GM08714 (cell line): Measurements from ENCODE around the gene LTBP4.

ENCODE experiments used
- H3K4me3 ChIP-seq: fragments of 200-500 bp; sonication (Bioruptor generic); 2 replicates; pipeline ENCODE4 v1.5.1; 2014; ENCODE audit warnings: mild to moderate bottlenecking, low read length, inconsistent platforms
- ZNF274 ChIP-seq: IDR thresholded peaks from 2 replicates; pipeline ENCODE4 v1.6.1; 2012; ENCODE audit warnings: mild to moderate bottlenecking, low read depth, low read length

The LTBP4 gene

DNA sequence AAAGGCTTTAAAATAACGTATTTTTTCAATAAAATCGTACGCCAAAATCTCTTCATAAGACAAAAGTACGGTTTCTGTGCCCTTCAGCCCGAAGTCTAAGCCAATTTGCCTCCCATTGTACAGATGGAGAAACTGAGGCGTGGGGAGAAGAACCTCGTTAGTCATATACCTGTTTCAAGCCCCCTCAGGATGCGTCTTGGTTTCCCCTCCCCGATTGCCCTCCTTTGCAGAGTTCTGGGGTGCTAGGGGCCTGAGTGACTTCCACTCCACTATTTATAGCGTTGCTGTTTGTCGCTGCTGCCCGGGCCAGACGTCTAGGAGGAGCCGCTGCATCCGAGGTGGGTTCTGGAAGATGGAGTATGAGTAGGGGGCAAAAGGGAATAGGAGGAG, 2.3 kb upstream of the LTBP4 start:
- no peak for TF ChIP-seq ZNF274
- H3K4me3 ChIP-seq, result no peak overlapping the region

DNA sequence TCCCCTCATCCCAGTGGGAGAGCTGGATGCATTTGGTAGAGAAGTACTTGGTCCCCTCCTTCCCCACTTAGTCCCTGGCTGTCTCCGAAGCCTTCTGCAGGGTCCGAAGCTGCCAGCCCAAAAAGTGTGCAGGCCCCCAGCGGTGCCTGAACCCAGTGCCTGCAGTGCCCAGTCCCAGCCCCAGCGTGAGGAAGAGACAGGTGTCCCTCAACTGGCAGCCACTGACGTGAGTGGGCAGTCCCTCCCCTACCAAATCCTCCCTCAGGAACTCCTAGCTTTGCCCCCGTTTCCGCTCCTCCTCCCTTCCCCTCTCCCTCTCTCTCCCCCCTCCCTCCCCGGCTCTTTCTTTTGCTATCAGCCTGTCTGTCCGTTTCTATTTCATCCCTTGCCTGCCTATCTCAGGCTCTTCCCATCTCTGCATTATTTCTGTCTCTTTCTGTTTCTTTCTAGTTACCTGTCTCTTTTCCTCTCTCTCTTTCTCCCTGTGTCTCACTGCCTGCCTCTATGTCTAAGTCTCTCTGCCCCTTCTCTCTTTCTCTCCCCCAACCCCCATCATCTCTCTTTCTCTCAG, 1.8 kb upstream of the LTBP4 start:
- no peak overlapping the region for H3K4me3 ChIP-seq
- no peak for TF ChIP-seq ZNF274

GRCh38 chr19:40599902-40600569, 1.1 kb upstream of the LTBP4 start:
- TF ChIP-seq ZNF274, result no peak
- no peak overlapping the region for H3K4me3 ChIP-seq

DNA sequence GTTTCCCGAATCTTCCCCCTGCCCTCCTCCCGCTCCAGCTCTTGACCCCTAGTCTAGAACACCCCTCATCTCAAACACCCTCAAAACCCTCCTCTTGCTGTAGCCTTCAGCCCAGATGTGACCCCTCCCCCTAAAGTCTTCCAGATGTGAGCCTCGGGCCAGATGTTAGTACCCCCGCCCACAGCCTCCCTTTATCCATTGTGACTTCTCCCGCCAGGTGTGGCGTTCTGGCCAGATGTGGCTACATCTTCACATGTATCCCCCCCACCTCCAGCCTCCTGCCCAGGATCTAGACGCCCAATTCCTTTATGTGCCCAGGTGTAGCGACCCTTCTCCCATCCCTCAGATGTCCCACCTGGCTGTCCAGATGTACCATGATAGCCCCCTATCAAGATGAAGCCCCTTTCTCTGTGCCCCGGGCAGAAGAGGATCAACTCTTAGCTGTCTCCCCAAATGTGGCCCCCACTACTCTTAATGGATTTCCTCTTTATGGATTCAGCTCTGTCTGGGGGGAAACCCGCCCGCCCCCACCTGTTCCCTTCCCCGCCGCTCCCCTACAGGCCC, 517 bp upstream of the LTBP4 start:
- H3K4me3 ChIP-seq, result no peak overlapping the region
- no peak for TF ChIP-seq ZNF274

DNA sequence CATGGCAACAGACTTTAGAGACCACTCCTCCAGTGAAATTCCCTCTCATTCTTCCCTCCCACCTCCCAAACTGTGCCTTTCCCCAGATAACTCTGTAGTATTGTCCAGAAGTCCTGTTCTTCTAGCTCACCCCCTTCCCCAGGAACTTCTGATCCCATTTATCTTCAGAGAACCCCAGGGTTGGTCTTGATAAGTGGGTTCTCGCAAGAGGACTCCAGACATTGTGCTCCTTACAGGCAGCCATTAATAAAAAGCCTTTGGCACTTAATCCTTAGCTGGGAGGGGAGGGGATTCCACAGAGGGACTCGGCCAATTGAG, 1.9 kb downstream of the LTBP4 start:
- no peak overlapping the region for H3K4me3 ChIP-seq
- TF ChIP-seq ZNF274, result no peak

GRCh38 chr19:40603389-40604170, 2.4 kb downstream of the LTBP4 start:
- peak overlapping the region; percentile 34; the same call in 1 of the 2 replicates for H3K4me3 ChIP-seq
- TF ChIP-seq ZNF274, result no peak

GRCh38 chr19:40604171-40604646, 3.0 kb downstream of the LTBP4 start:
- TF ChIP-seq ZNF274, result no peak
- peak overlapping the region; percentile 4; the same call in 1 of the 2 replicates for H3K4me3 ChIP-seq

DNA sequence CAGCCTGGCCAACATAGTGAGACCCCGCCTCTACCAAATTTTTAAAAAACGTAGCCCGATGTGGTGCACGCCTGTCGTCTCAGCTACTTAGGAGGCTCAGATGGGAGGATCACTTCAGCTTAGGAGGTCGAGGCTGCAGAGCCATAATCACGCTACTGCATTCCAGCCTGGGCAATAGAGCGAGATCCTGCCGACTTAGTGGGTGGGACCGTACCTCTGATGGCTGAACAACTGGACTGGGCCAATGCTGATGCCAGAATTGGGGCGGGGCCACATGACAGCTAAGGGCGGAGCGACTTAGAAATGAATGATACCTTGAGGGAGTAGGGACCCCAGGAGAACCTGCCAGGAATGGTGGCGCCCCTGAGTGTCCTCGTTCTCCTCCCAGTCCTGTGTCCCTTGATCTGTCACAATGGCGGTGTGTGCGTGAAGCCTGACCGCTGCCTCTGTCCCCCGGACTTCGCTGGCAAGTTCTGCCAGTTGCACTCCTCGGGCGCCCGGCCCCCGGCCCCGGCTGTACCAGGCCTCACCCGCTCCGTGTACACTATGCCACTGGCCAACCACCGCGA, 3.6 kb downstream of the LTBP4 start:
- TF ChIP-seq ZNF274, result no peak
- H3K4me3 ChIP-seq, result peak overlapping the region; percentile 38; the same call in 1 of the 2 replicates

GRCh38 chr19:40605216-40605971, 4.2 kb downstream of the LTBP4 start:
- peak overlapping the region; percentile 38; the same call in 1 of the 2 replicates for H3K4me3 ChIP-seq
- TF ChIP-seq ZNF274, result no peak

- H3K4me3 ChIP-seq, result no peak overlapping the region
- TF ChIP-seq ZNF274, result no peak
These were observed 6.4 kb downstream of the LTBP4 start for GRCh38 chr19:40607311-40608239.

DNA sequence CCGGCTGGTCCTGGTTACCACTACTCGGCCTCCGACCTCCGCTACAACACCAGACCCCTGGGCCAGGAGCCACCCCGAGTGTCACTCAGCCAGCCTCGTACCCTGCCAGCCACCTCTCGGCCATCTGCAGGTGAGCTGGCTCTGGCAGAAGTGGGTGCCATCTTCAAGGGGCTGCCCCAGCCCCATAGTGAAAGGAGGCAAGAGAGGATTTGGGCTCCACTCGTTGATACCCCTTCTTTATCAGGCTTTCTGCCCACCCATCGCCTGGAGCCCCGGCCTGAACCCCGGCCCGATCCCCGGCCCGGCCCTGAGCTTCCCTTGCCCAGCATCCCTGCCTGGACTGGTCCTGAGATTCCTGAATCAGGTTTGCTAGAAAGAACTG, 7.1 kb downstream of the LTBP4 start:
- TF ChIP-seq ZNF274, result no peak
- H3K4me3 ChIP-seq, result no peak overlapping the region

GRCh38 chr19:40608957-40609356, 7.8 kb downstream of the LTBP4 start:
- H3K4me3 ChIP-seq, result peak overlapping the region; percentile 34; the same call in 1 of the 2 replicates
- TF ChIP-seq ZNF274, result no peak
